Measurements from ENCODE around the gene LIME1. TPM values are rescaled to one million over a fixed set of nuclear protein-coding genes. Genes with fewer than 3 reads are reported as not detected.

Gene LIME1
- total RNA-seq, 2 experiments from 2014 or later: 14.7 to 17.6 TPM

- POLR2A ChIA-PET: no interaction called here
- intact Hi-C loops (cut with micrococcal nuclease): no loop called here
- Mint-ChIP-seq H3K4me3 (no peak overlapping the region), H3K9me3 (no peaks in the 10 kb centered on the region), H3K27me3 (no peaks in the 10 kb centered on the region), H3K27ac (no peak overlapping the region), H3K36me3 (peaks cover 21% of the 10 kb centered on the region), H3K4me1 (ENCODE audit: low read depth) (peaks cover 20% of the 10 kb centered on the region)
- CTCF ChIA-PET: no interaction called here
- DNase-seq: no peak
These were observed 43.3 kb upstream of the LIME1 start for GRCh38 chr20:63693083-63693732.

GRCh38 chr20:63693733-63694583 lies 42.5 kb upstream of the LIME1 start:
- H3K4me1 Mint-ChIP-seq (ENCODE audit: low read depth): peaks cover 25% of the 10 kb centered on the region
- H3K4me3 Mint-ChIP-seq: peak overlapping the region; percentile 12
- peak overlapping the region; percentile 72 for H3K27ac Mint-ChIP-seq
- DNase-seq: no peak
- intact Hi-C loops (cut with micrococcal nuclease): no loop called here
- ChIA-PET CTCF (no interaction called here), POLR2A (interaction anchor here (1.0 kb wide), 1 partner anchor 43 kb away, joined by 3 read pairs; the partner anchor contains the start of gene LIME1)
- no peaks in the 10 kb centered on the region for H3K9me3 Mint-ChIP-seq
- peaks cover 21% of the 10 kb centered on the region for H3K36me3 Mint-ChIP-seq
- H3K27me3 Mint-ChIP-seq: no peaks in the 10 kb centered on the region

GRCh38 chr20:63694584-63695423 lies 41.7 kb upstream of the LIME1 start:
- no peak overlapping the region for H3K27ac Mint-ChIP-seq
- POLR2A ChIA-PET: interaction anchor here (1.0 kb wide), 1 partner anchor 42 kb away, joined by 3 read pairs; the partner anchor contains the start of gene LIME1
- H3K4me3 Mint-ChIP-seq: no peak overlapping the region

GRCh38 chr20:63695424-63696305 lies 40.8 kb upstream of the LIME1 start:
- Mint-ChIP-seq H3K4me3 (no peak overlapping the region), H3K36me3 (peaks cover 21% of the 10 kb centered on the region), H3K27ac (no peak overlapping the region), H3K4me1 (ENCODE audit: low read depth) (peaks cover 37% of the 10 kb centered on the region), H3K27me3 (no peaks in the 10 kb centered on the region), H3K9me3 (no peaks in the 10 kb centered on the region)
- ChIA-PET POLR2A (interaction anchor here (0.6 to 1.9 kb wide), 3 partner anchors 9 to 955 kb away, joined by 3 to 8 read pairs (median 4); partner anchors contain the start of gene LIME1), CTCF (no interaction called here)
- intact Hi-C loops (cut with micrococcal nuclease): loop anchor here (5.0 kb wide), 2 partner anchors 58 to 158 kb away; partner anchors contain the start of gene PTK6
- no peak for DNase-seq

More at GRCh38 chr20:63694584-63695423, 41.7 kb upstream of the LIME1 start:
- H3K9me3 Mint-ChIP-seq: no peaks in the 10 kb centered on the region
- H3K27me3 Mint-ChIP-seq: no peaks in the 10 kb centered on the region
- CTCF ChIA-PET: no interaction called here
- H3K36me3 Mint-ChIP-seq: peaks cover 21% of the 10 kb centered on the region
- DNase-seq: no peak
- H3K4me1 Mint-ChIP-seq (ENCODE audit: low read depth): peaks cover 31% of the 10 kb centered on the region
- intact Hi-C loops (cut with micrococcal nuclease): loop anchor here (5.0 kb wide), 2 partner anchors 58 to 158 kb away; partner anchors contain the start of gene PTK6

- Mint-ChIP-seq H3K27me3 (no peaks in the 10 kb centered on the region), H3K27ac (no peak overlapping the region), H3K4me1 (ENCODE audit: low read depth) (peaks cover 41% of the 10 kb centered on the region), H3K4me3 (peak overlapping the region; percentile 12), H3K9me3 (no peaks in the 10 kb centered on the region), H3K36me3 (peaks cover 20% of the 10 kb centered on the region)
- CTCF ChIA-PET: no interaction called here
- peak; percentile 52 for DNase-seq
- intact Hi-C loops (cut with micrococcal nuclease): loop anchor here (5.0 kb wide), 2 partner anchors 59 to 159 kb away; partner anchors contain the start of gene PTK6
- POLR2A ChIA-PET: interaction anchor here (1.9 kb wide), 1 partner anchor 9 kb away, joined by 8 read pairs; no protein-coding TSS in a partner anchor
These were observed 40.2 kb upstream of the LIME1 start for GRCh38 chr20:63696306-63696627.

GRCh38 chr20:63696628-63697356 lies 39.7 kb upstream of the LIME1 start, which contains the start of gene TNFRSF6B:
Gene TNFRSF6B, plus strand, starts transcription at chr20:63696652. Its CDS starts 116 bp downstream, at chr20:63696768.
- intact Hi-C loops (cut with micrococcal nuclease): loop anchor here (5.0 kb wide), 2 partner anchors 59 to 159 kb away; partner anchors contain the start of gene PTK6
- Mint-ChIP-seq H3K9me3 (no peaks in the 10 kb centered on the region), H3K4me3 (peak within 1 kb of the TSS; percentile 59), H3K27me3 (no peaks in the 10 kb centered on the region), H3K36me3 (peaks cover 19% of the 10 kb centered on the region), H3K4me1 (ENCODE audit: low read depth) (peaks cover 44% of the 10 kb centered on the region), H3K27ac (peak within 1 kb of the TSS; percentile 70)
- POLR2A ChIA-PET: interaction anchor here (0.6 to 1.9 kb wide), 3 partner anchors 10 to 366 kb away, joined by 3 to 8 read pairs (median 3); partner anchors contain the start of gene TCEA2
- CTCF ChIA-PET: interaction anchor here (0.7 kb wide), 2 partner anchors 14 to 167 kb away, joined by 3 read pairs; no protein-coding TSS in a partner anchor
- peak; percentile 36 for DNase-seq

- ChIA-PET POLR2A (interaction anchor here (0.6 to 2.5 kb wide), 5 partner anchors 9 to 366 kb away, joined by 3 to 10 read pairs (median 5); partner anchors contain the start of gene TCEA2), CTCF (interaction anchor here (0.7 kb wide), 2 partner anchors 15 to 166 kb away, joined by 3 read pairs; no protein-coding TSS in a partner anchor)
- no peaks in the 10 kb centered on the region for H3K27me3 Mint-ChIP-seq
- peak overlapping the region; percentile 70 for H3K27ac Mint-ChIP-seq
- peaks cover 44% of the 10 kb centered on the region for H3K4me1 Mint-ChIP-seq (ENCODE audit: low read depth)
- peak overlapping the region; percentile 59 for H3K4me3 Mint-ChIP-seq
- intact Hi-C loops (cut with micrococcal nuclease): loop anchor here (5.0 kb wide), 2 partner anchors 60 to 160 kb away; partner anchors contain the start of gene PTK6
- DNase-seq: no peak
- peaks cover 18% of the 10 kb centered on the region for H3K36me3 Mint-ChIP-seq
- no peaks in the 10 kb centered on the region for H3K9me3 Mint-ChIP-seq
These were observed 39.1 kb upstream of the LIME1 start for GRCh38 chr20:63697357-63697867.

GRCh38 chr20:63697868-63698545 lies 38.5 kb upstream of the LIME1 start:
- intact Hi-C loops (cut with micrococcal nuclease): loop anchor here (5.0 kb wide), 2 partner anchors 61 to 161 kb away; partner anchors contain the start of gene PTK6
- no peaks in the 10 kb centered on the region for H3K27me3 Mint-ChIP-seq
- H3K27ac Mint-ChIP-seq: peak overlapping the region; percentile 33
- peaks cover 13% of the 10 kb centered on the region for H3K36me3 Mint-ChIP-seq
- no peak overlapping the region for H3K4me3 Mint-ChIP-seq
- no peaks in the 10 kb centered on the region for H3K9me3 Mint-ChIP-seq
- CTCF ChIA-PET: interaction anchor here (0.6 to 1.6 kb wide), 5 partner anchors 9 to 287 kb away, joined by 3 to 5 read pairs (median 3); partner anchors contain the start of genes ARFRP1 and ZGPAT
- DNase-seq: no peak
- peaks cover 44% of the 10 kb centered on the region for H3K4me1 Mint-ChIP-seq (ENCODE audit: low read depth)
- POLR2A ChIA-PET: interaction anchor here (0.6 to 2.5 kb wide), 9 partner anchors 8 to 160 kb away, joined by 3 to 10 read pairs (median 3); partner anchors contain the start of genes ARFRP1, LIME1 and ZGPAT

GRCh38 chr20:63698739-63699465 lies 37.6 kb upstream of the LIME1 start:
- no peaks in the 10 kb centered on the region for H3K27me3 Mint-ChIP-seq
- peak overlapping the region; percentile 92 for H3K27ac Mint-ChIP-seq
- H3K9me3 Mint-ChIP-seq: no peaks in the 10 kb centered on the region
- POLR2A ChIA-PET: interaction anchor here (1.0 to 2.5 kb wide), 7 partner anchors 9 to 161 kb away, joined by 3 to 10 read pairs (median 3); partner anchors contain the start of genes ARFRP1, LIME1 and ZGPAT
- H3K36me3 Mint-ChIP-seq: peaks cover 10% of the 10 kb centered on the region
- peaks cover 41% of the 10 kb centered on the region for H3K4me1 Mint-ChIP-seq (ENCODE audit: low read depth)
- peak; percentile 88 for DNase-seq
- H3K4me3 Mint-ChIP-seq: peak overlapping the region; percentile 39
- CTCF ChIA-PET: interaction anchor here (0.6 to 1.6 kb wide), 5 partner anchors 8 to 286 kb away, joined by 3 to 5 read pairs (median 4); partner anchors contain the start of genes ARFRP1 and ZGPAT
- intact Hi-C loops (cut with micrococcal nuclease): loop anchor here (5.0 kb wide), 2 partner anchors 62 to 162 kb away; partner anchors contain the start of gene PTK6
